ENCODE measurements around the gene RGL3.
"Not testable (repeated sequence)": the region's sequence is repeated elsewhere in the genome, so short reads cannot be mapped to it uniquely, and the experiment has no call there.

Gene RGL3

GRCh38 chr19:11421371-11422098 is 2.4 kb upstream of the RGL3 start:
- DNase-seq (ENCODE audit: extremely low read depth in 1 of 2, low read depth in 1 of 2): peak in 1 of 2 donors; percentile 27

GRCh38 chr19:11420429-11421370 is 1.6 kb upstream of the RGL3 start:
- DNase-seq (ENCODE audit: extremely low read depth in 1 of 2, low read depth in 1 of 2): no peak

GRCh38 chr19:11418094-11418548 is 993 bp downstream of the RGL3 start:
- DNase-seq (ENCODE audit: extremely low read depth in 1 of 2, low read depth in 1 of 2): no peak

- DNase-seq (ENCODE audit: extremely low read depth in 1 of 2, low read depth in 1 of 2): no peak
These were observed 2.6 kb downstream of the RGL3 start for GRCh38 chr19:11416346-11417052.

- DNase-seq (ENCODE audit: extremely low read depth in 1 of 2, low read depth in 1 of 2): no peak
These were observed 4.6 kb downstream of the RGL3 start for GRCh38 chr19:11414544-11414943.

GRCh38 chr19:11410682-11411081 is 8.4 kb downstream of the RGL3 start:
- no peak for DNase-seq (ENCODE audit: extremely low read depth in 1 of 2, low read depth in 1 of 2)

GRCh38 chr19:11408591-11408990 is 10.5 kb downstream of the RGL3 start:
- DNase-seq (ENCODE audit: extremely low read depth in 1 of 2, low read depth in 1 of 2): no peak

GRCh38 chr19:11406703-11407236 is 12.3 kb downstream of the RGL3 start:
- not testable (repeated sequence) for DNase-seq (ENCODE audit: extremely low read depth in 1 of 2, low read depth in 1 of 2)

GRCh38 chr19:11405846-11406643 is 13.1 kb downstream of the RGL3 start:
- no peak for DNase-seq (ENCODE audit: extremely low read depth in 1 of 2, low read depth in 1 of 2)

- DNase-seq (ENCODE audit: extremely low read depth in 1 of 2, low read depth in 1 of 2): no peak
These were observed 14.4 kb downstream of the RGL3 start for GRCh38 chr19:11404588-11405222.

- no peak for DNase-seq (ENCODE audit: extremely low read depth in 1 of 2, low read depth in 1 of 2)
These were observed 17.1 kb downstream of the RGL3 start for GRCh38 chr19:11401808-11402543.

- DNase-seq (ENCODE audit: extremely low read depth in 1 of 2, low read depth in 1 of 2): no peak
These were observed 18.3 kb downstream of the RGL3 start for GRCh38 chr19:11400798-11401197.

- no peak for DNase-seq (ENCODE audit: extremely low read depth in 1 of 2, low read depth in 1 of 2)
These were observed 19.4 kb downstream of the RGL3 start for GRCh38 chr19:11399667-11400066.

- no peak for DNase-seq (ENCODE audit: extremely low read depth in 1 of 2, low read depth in 1 of 2)
These were observed 22.0 kb downstream of the RGL3 start for GRCh38 chr19:11397089-11397610.

GRCh38 chr19:11390933-11391680 is 28.0 kb downstream of the RGL3 start:
- no peak for DNase-seq (ENCODE audit: extremely low read depth in 1 of 2, low read depth in 1 of 2)

GRCh38 chr19:11390359-11390758 is 28.8 kb downstream of the RGL3 start:
- DNase-seq (ENCODE audit: extremely low read depth in 1 of 2, low read depth in 1 of 2): no peak

GRCh38 chr19:11387162-11388034 is 31.7 kb downstream of the RGL3 start:
- DNase-seq (ENCODE audit: extremely low read depth in 1 of 2, low read depth in 1 of 2): no peak

All from stimulated activated CD8-positive, alpha-beta memory T cell treated with anti-CD3 and anti-CD28 coated beads, Interleukin-7, amount 100 ng/mL, for 48 hours (primary cell).